ENCODE results near the gene GLS. TPM values are rescaled to one million over a fixed set of nuclear protein-coding genes. Genes with fewer than 3 reads are reported as not detected.

GLS gene
- total RNA-seq, 2 donors from 2014 or later = 269 to 288 TPM

- H3K36me3 Mint-ChIP-seq (ENCODE audit: insufficient read depth in 2 of 2) = peaks cover 4 to 40% of the 10 kb centered on the region in 2 donors
- ATAC-seq (replicated peaks in 1 of 2) = no peak
- H3K4me3 Mint-ChIP-seq = no peak overlapping the region
- H3K27ac Mint-ChIP-seq = no peak overlapping the region
- H3K27me3 Mint-ChIP-seq (ENCODE audit: low read depth) = no peaks in the 10 kb centered on the region
- no peak for DNase-seq
- peaks cover 46% of the 10 kb centered on the region for H3K4me1 Mint-ChIP-seq (ENCODE audit: low read depth)
- H3K9me3 Mint-ChIP-seq = no peaks in the 10 kb centered on the region
Observed at GRCh38 chr2:190904640-190905261, 24.1 kb downstream of the GLS start.

GRCh38 chr2:190908532-190908931 is 27.9 kb downstream of the GLS start:
- Mint-ChIP-seq H3K27ac (no peak overlapping the region), H3K4me3 (no peak overlapping the region), H3K36me3 (ENCODE audit: insufficient read depth in 2 of 2) (peaks cover 3 to 41% of the 10 kb centered on the region in 2 donors), H3K4me1 (ENCODE audit: low read depth) (peaks cover 60% of the 10 kb centered on the region), H3K27me3 (ENCODE audit: low read depth) (no peaks in the 10 kb centered on the region), H3K9me3 (no peaks in the 10 kb centered on the region)
- DNase-seq (no peak), ATAC-seq (replicated peaks in 1 of 2) (no peak)

- ATAC-seq (replicated peaks in 1 of 2) (no peak), DNase-seq (no peak)
- H3K4me3 Mint-ChIP-seq = no peak overlapping the region
- no peak overlapping the region for H3K27ac Mint-ChIP-seq
- H3K4me1 Mint-ChIP-seq (ENCODE audit: low read depth) = peaks cover 54% of the 10 kb centered on the region
- H3K9me3 Mint-ChIP-seq = no peaks in the 10 kb centered on the region
- H3K27me3 Mint-ChIP-seq (ENCODE audit: low read depth) = no peaks in the 10 kb centered on the region
- peaks cover 3 to 38% of the 10 kb centered on the region in 2 donors for H3K36me3 Mint-ChIP-seq (ENCODE audit: insufficient read depth in 2 of 2)
Observed at GRCh38 chr2:190909680-190910079, 29.1 kb downstream of the GLS start.

- ATAC-seq (replicated peaks in 1 of 2) (no peak), DNase-seq (no peak)
- Mint-ChIP-seq H3K9me3 (no peaks in the 10 kb centered on the region), H3K27me3 (ENCODE audit: low read depth) (no peaks in the 10 kb centered on the region), H3K36me3 (ENCODE audit: insufficient read depth in 2 of 2) (peaks cover 3 to 38% of the 10 kb centered on the region in 2 donors), H3K4me3 (peak overlapping the region in 1 of 2 donors; percentile 32), H3K4me1 (ENCODE audit: low read depth) (peaks cover 55% of the 10 kb centered on the region), H3K27ac (peak overlapping the region; percentile 63)
Observed at GRCh38 chr2:190910341-190911136, 29.9 kb downstream of the GLS start.

GRCh38 chr2:190911813-190912212 is 31.2 kb downstream of the GLS start:
- Mint-ChIP-seq H3K4me3 (peak overlapping the region; percentile 55 to 60), H3K36me3 (ENCODE audit: insufficient read depth in 2 of 2) (peaks cover 6 to 47% of the 10 kb centered on the region in 2 donors), H3K27me3 (ENCODE audit: low read depth) (no peaks in the 10 kb centered on the region), H3K9me3 (no peaks in the 10 kb centered on the region), H3K27ac (peak overlapping the region; percentile 64), H3K4me1 (ENCODE audit: low read depth) (peaks cover 62% of the 10 kb centered on the region)
- peak in 1 of 2 donors; percentile 10 for DNase-seq
- peak; percentile 86 to 91 for ATAC-seq (replicated peaks in 1 of 2)

GRCh38 chr2:190912726-190913125 is 32.1 kb downstream of the GLS start:
- Mint-ChIP-seq H3K27me3 (ENCODE audit: low read depth) (no peaks in the 10 kb centered on the region), H3K9me3 (no peaks in the 10 kb centered on the region), H3K36me3 (ENCODE audit: insufficient read depth in 2 of 2) (peaks cover 11 to 49% of the 10 kb centered on the region in 2 donors), H3K4me1 (ENCODE audit: low read depth) (peaks cover 67% of the 10 kb centered on the region), H3K4me3 (no peak overlapping the region), H3K27ac (peak overlapping the region; percentile 72)
- ATAC-seq (replicated peaks in 1 of 2) (no peak), DNase-seq (no peak)

- DNase-seq (peak in 1 of 2 donors; percentile 5), ATAC-seq (replicated peaks in 1 of 2) (peak in 1 of 2 donors; percentile 39)
- Mint-ChIP-seq H3K9me3 (no peaks in the 10 kb centered on the region), H3K27ac (peak overlapping the region; percentile 16), H3K27me3 (ENCODE audit: low read depth) (no peaks in the 10 kb centered on the region), H3K4me1 (ENCODE audit: low read depth) (peaks cover 72% of the 10 kb centered on the region), H3K4me3 (no peak overlapping the region), H3K36me3 (ENCODE audit: insufficient read depth in 2 of 2) (peaks cover 15 to 58% of the 10 kb centered on the region in 2 donors)
Observed at GRCh38 chr2:190913725-190914124, 33.1 kb downstream of the GLS start.

- peak overlapping the region in 1 of 2 donors; percentile 3 for H3K4me3 Mint-ChIP-seq
- peak overlapping the region; percentile 85 for H3K27ac Mint-ChIP-seq
- peaks cover 16 to 54% of the 10 kb centered on the region in 2 donors for H3K36me3 Mint-ChIP-seq (ENCODE audit: insufficient read depth in 2 of 2)
- H3K4me1 Mint-ChIP-seq (ENCODE audit: low read depth) = peaks cover 49% of the 10 kb centered on the region
- DNase-seq (peak in 1 of 2 donors; percentile 15), ATAC-seq (replicated peaks in 1 of 2) (peak; percentile 42 to 63)
- no peaks in the 10 kb centered on the region for H3K9me3 Mint-ChIP-seq
- H3K27me3 Mint-ChIP-seq (ENCODE audit: low read depth) = no peaks in the 10 kb centered on the region
Observed at GRCh38 chr2:190916829-190917228, 36.2 kb downstream of the GLS start.

- DNase-seq = no peak
- Mint-ChIP-seq H3K36me3 (ENCODE audit: insufficient read depth in 2 of 2) (peaks cover 25 to 60% of the 10 kb centered on the region in 2 donors), H3K4me3 (no peak overlapping the region), H3K27ac (peak overlapping the region; percentile 3), H3K9me3 (no peaks in the 10 kb centered on the region), H3K27me3 (ENCODE audit: low read depth) (no peaks in the 10 kb centered on the region), H3K4me1 (ENCODE audit: low read depth) (peaks cover 31% of the 10 kb centered on the region)
- ATAC-seq (replicated peaks in 1 of 2) = no peak
Observed at GRCh38 chr2:190920085-190920484, 39.5 kb downstream of the GLS start.

- H3K27me3 Mint-ChIP-seq (ENCODE audit: low read depth) = no peaks in the 10 kb centered on the region
- H3K4me1 Mint-ChIP-seq (ENCODE audit: low read depth) = peaks cover 13% of the 10 kb centered on the region
- ATAC-seq (replicated peaks in 1 of 2) (no peak), DNase-seq (no peak)
- no peaks in the 10 kb centered on the region for H3K9me3 Mint-ChIP-seq
- peaks cover 16 to 55% of the 10 kb centered on the region in 2 donors for H3K36me3 Mint-ChIP-seq (ENCODE audit: insufficient read depth in 2 of 2)
- no peak overlapping the region for H3K27ac Mint-ChIP-seq
- no peak overlapping the region for H3K4me3 Mint-ChIP-seq
Observed at GRCh38 chr2:190922376-190922775, 41.8 kb downstream of the GLS start.

- peaks cover 13% of the 10 kb centered on the region for H3K4me1 Mint-ChIP-seq (ENCODE audit: low read depth)
- peaks cover 8 to 51% of the 10 kb centered on the region in 2 donors for H3K36me3 Mint-ChIP-seq (ENCODE audit: insufficient read depth in 2 of 2)
- no peak overlapping the region for H3K4me3 Mint-ChIP-seq
- peak overlapping the region; percentile 38 for H3K27ac Mint-ChIP-seq
- no peaks in the 10 kb centered on the region for H3K9me3 Mint-ChIP-seq
- no peak for ATAC-seq (replicated peaks in 1 of 2)
- no peaks in the 10 kb centered on the region for H3K27me3 Mint-ChIP-seq (ENCODE audit: low read depth)
- no peak for DNase-seq
Observed at GRCh38 chr2:190927301-190927700, 46.7 kb downstream of the GLS start.

- Mint-ChIP-seq H3K36me3 (ENCODE audit: insufficient read depth in 2 of 2) (peaks cover 3 to 38% of the 10 kb centered on the region in 2 donors), H3K4me1 (ENCODE audit: low read depth) (peaks cover 19% of the 10 kb centered on the region), H3K27ac (no peak overlapping the region), H3K27me3 (ENCODE audit: low read depth) (no peaks in the 10 kb centered on the region), H3K9me3 (no peaks in the 10 kb centered on the region), H3K4me3 (no peak overlapping the region)
- no peak for ATAC-seq (replicated peaks in 1 of 2)
- DNase-seq = no peak
Observed at GRCh38 chr2:190929919-190930318, 49.3 kb downstream of the GLS start.

GRCh38 chr2:190930411-190930810 is 49.8 kb downstream of the GLS start:
- peaks cover 3 to 34% of the 10 kb centered on the region in 2 donors for H3K36me3 Mint-ChIP-seq (ENCODE audit: insufficient read depth in 2 of 2)
- ATAC-seq (replicated peaks in 1 of 2) (no peak), DNase-seq (no peak)
- H3K4me3 Mint-ChIP-seq = no peak overlapping the region
- H3K27ac Mint-ChIP-seq = no peak overlapping the region
- H3K27me3 Mint-ChIP-seq (ENCODE audit: low read depth) = no peaks in the 10 kb centered on the region
- H3K4me1 Mint-ChIP-seq (ENCODE audit: low read depth) = peaks cover 19% of the 10 kb centered on the region
- no peaks in the 10 kb centered on the region for H3K9me3 Mint-ChIP-seq

All from activated T-cell treated with anti-CD3 and anti-CD28 coated beads, Interleukin-2, amount 50 U/mL, for 72 hours (primary cell).